Activated CD8-positive, alpha-beta memory T cell treated with anti-CD3 and anti-CD28 coated beads, Interleukin-2, amount 50 U/mL, for 48 hours (primary cell): Measurements from ENCODE around the gene DDR1.
"Not testable (repeated sequence)": the region's sequence is repeated elsewhere in the genome, so short reads cannot be mapped to it uniquely, and the experiment has no call there.

Experiments
- DNase-seq: peaks from one replicate; pipeline ENCODE4 v3.0.0-alpha.2; 2020

Gene DDR1

DNA sequence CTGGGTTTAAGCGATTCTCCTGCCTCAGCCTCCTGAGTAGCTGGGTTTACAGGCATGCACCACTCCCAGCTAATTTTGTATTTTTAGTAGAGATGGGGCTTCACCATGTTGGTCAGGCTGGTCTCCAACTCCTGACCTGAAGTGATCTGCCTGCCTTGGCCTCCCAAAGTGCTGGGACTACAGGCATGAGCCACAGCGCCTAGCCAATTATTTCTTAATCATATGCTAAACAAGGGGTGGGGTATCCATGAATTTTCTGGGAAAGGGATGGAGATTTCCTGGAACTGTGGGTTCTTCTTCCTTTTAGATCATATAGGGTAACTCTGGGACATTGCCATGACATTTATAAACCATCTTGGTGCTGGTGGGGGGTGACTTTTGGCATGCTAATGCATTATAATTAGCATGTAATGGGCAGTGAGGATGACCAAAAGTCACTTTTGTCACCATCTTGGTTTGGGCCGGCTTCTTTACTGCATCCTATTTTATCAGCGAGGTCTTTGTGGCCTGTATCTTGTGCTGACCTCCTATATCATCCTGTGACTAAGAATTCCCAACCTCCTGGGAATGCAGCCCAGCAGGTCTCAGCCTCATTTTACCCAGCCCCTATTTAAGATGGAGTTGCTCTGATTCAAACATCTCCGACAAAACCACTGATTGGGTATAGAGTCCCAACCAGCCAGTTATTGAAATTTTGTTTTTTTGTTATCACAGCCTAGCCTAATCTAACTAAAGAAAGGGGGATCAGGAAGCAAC lies 29.9 kb upstream of the DDR1 start:
- DNase-seq, result no peak

DNA sequence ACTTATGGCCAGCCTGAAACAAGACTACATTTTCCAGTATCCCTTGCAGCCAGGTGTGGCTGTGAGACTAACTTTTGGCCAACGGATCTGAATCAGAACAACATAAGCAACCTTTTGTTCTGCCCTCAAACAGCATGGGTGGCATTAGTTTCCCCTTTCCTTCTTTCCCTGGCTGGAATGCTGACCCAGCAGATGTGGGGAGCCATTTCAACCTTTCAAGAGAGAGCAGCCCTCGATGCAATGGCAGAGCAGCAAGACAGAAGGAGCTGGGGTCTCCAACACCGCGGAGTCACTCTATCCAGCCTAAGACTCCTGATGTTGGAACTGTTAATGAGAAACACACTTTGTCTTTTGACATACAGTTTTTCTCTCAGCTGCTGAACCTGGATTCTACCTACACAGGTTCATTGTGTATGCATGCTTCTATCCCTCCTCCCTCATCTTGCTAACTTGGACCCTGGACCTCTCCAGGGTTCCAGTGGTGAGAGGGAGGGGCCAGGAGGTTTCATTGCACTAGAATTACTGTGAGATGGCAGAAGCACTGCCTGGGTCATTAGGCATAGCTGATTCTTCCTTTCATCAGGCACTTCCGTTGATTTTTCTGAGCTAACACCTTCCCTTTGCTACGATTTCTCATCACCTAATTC lies 28.8 kb upstream of the DDR1 start:
- DNase-seq, result no peak

DNA sequence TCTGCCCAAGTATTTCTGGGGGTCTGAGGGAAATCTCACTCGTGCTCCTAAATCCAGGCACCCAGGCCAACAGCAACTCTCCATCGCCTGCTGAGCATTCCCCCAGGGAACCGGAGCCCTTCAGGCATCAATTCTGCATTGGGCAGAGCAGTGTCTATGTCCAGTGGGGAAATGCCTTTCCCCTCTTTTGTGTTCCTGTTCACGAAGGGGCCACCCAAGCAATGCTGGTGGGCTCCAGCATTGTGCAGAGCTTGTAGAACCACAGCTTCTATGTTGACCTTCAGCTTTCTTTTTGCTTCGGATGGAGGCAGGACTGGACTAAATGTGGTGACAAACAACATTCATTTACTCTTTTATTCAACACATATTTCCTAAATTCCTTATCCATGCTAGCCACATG lies 27.2 kb upstream of the DDR1 start:
- DNase-seq, result no peak

DNA sequence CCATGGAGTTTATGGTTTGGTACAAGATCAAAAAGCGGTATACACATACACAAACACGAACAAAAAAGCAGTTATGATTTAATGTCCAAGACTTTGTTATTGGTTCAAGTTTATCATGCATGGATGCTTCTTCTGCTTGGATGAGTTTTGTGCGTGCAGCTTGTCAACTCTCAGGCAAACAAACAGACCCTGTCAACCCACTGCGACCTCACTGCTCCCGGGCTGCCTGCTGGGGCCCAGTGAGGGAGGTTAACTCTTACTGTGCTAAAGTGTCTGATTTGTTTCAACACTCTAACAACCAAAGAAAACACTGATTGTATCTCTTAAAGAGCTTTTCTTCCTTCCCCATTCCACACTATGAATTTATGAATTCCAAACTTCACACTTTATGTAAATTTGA lies 26.8 kb upstream of the DDR1 start:
- no peak for DNase-seq

DNA sequence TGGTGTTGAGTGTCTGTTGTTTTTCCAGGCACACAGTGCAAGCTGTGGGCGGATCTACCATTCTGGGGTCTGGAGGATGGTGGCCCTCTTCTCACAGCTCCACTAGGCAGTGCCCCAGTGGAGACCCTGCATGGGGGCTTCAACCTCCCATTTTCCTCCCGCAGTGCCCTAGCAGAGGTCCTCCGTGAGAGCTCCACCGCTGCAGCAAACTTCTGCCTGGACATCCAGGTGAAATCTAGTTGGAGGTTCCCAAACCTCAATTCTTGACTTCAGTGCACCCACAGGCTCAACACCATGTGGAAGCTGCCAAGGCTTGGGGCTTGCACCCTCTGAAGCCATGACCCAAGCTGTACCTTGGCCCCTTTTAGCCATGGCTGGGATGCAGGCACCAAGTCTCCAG lies 24.6 kb upstream of the DDR1 start:
- not testable (repeated sequence) for DNase-seq

DNA sequence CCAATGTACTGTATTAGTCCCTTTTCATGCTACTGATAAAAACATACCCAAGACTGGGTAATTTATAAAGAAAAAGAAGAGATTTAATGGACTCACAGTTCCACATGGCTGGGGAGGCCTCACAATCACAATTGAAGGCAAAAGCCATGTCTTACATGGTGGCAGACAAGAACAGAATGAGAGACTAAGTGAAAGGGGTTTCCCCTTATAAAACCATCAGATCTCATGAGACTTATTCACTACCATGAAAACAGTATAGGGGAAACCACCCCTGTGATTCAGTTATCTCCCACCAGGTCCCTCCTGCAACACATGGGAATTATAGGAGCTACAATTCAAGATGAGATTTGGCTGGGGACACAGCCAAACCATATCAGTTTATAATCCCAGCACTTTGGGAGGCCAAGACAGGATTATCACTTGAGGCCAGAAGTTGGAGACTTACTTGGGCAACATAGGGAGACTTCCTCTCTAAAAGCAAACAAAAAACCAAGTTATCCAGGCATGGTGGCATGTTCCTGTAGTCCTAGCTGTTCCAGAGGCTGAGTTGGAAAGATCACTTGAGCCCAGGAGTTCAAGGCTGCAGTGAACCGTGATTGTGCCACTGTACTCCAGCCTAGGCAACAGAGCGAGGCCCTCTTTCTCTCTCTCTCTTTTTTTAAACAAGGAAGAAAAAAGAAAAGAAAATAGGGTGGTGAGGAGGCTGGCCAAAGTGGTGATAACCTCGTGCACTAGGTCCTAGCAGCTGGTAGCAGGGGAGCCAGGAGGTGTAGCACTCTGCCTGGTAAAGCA lies 22.9 kb upstream of the DDR1 start:
- DNase-seq, result no peak

DNA sequence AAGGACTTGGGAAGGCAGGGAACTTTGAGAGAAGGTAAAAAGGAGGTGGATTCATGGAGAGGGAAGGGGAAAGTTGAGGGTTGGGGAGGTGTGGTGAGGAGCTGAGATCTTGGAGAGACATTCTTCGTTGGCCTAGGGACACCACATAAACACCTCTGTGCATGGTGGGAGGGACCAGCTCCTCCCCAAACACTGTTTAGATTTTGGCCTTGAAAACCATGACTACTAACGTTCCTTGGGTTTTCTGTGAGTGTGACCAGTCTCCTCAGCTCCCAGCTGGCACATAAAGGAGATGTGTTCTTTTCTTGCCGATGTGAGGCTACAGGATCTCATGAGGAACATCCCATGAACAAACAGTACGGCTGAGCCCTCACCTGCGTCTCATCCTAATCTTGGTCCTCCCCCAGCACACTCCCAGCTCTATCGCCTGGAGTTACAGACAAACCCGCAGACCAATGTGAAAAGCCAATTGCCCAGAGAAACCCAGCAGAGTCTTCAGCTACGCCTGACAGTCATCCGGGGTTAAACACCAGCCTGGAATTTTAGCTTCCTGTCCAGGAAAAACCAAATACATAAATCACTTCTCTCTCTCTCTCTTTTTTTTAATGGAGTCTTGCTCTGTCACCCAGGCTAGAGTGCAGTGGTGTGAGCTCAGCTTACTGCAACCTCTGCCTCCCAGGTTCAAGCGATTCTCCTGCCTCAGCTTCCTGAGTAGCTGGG lies 22.0 kb upstream of the DDR1 start:
- DNase-seq, result no peak

DNA sequence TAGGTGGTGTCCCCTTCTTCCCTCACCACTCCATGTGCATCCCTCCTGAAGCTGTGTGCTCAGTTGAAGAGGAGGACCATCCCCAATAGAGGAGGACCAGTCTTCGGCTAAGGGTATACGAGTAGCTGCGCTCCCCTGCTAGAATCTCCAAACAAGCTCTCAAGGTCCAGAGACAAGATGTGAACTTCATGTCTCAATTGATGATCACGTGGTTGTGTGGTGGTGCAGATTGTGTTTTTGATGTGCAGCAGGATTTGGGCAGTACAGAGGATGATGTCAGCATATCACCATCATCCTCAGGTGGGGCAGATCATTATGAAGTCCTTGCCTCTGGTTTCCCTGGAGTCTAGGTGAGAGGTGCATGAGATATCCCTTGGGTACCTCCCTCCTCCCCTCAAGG lies 20.0 kb upstream of the DDR1 start:
- DNase-seq, result peak; percentile 23

DNA sequence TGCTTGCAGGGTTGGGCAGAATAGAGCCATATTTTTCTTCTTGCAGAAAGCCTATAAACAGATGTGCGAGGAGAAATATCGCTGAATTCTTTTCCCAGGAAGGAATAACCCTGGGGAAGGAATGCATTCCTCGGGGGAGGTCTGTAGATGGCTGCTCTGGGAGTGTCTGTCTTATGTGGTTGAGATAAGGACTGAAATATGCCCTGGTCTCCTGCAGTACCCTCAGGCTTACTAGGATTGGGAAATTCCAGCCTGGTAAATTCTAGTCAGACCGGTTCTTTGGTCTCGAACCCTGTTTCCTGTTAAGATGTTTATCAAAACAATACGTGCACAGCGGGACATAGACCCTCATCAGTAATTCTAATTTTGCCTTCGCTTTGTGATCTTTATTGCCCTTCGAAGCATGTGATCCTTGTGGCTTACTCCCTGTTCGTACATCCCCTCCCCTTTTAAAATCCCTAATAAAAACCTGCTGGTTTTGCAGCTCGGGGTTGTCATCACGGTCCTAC lies 15.0 kb upstream of the DDR1 start:
- peak; percentile 15 for DNase-seq

DNA sequence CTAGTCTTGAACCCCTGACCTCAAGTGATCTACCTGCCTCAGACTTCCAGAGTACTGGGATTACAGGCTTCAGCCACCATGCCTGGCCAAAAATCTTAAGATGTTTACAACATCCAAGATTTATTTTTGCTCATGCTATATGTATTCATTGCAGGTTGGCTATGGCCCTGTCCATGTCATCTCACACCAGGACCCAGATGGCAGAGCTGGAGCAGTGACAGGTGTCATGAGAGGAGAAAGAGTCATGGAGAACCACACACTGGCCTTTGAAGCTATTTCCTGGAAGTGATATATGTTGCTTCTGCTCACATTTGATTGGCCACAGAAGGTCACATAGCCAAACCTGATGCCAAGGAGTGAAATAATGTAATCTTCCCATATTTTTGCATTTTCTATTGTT lies 13.8 kb upstream of the DDR1 start:
- peak; percentile 46 for DNase-seq

DNA sequence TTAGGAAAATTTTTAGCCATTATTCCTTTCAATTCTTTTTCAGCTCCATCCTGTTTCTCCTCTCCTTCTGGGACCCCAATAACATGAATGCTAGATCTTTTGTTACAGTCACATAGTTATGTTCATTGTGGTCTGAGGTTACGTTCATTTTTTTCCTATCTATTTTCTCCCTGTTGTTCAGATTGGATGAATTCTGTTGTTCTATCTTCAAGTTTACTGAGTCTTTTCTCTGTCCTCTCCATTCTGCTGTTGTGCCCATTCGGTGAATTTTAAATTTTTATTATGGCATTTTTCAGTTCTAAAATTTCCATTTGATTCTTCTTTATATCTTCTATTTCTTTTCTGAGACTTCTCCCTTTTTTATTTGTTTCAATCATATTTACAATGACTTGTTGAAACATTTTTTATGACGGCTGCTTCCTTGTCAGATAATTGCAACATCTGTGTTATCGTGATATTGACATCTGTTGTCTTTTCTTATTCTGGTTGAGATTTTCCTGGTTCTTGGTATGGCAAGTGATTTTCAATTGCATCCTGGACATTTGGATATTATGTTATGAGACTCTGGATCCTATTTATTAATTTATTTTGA lies 12.6 kb upstream of the DDR1 start:
- DNase-seq, result no peak

DNA sequence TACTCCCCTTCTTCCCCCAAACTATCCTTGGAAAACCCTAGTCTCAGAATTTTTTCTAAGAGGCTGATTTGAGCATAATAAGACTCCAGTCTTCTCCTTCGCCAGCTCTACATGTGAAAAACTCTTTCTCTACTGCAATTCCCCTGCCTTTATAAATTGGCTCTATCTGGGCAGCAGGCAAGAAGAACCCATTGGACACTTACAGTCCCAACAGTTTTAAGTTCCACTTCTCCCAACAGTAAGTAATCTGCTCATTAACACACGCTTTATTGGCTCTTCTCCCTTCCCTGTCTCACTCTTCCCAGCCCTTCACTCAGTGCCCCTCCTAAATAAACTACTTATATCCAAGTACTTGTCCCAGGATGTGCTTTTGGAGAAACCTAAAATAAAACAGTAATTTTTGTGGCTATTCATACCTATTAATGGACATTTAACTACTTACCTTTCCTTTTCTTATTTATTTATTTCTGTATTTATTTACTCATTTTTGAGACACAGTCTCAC lies 11.1 kb upstream of the DDR1 start:
- DNase-seq, result no peak

DNA sequence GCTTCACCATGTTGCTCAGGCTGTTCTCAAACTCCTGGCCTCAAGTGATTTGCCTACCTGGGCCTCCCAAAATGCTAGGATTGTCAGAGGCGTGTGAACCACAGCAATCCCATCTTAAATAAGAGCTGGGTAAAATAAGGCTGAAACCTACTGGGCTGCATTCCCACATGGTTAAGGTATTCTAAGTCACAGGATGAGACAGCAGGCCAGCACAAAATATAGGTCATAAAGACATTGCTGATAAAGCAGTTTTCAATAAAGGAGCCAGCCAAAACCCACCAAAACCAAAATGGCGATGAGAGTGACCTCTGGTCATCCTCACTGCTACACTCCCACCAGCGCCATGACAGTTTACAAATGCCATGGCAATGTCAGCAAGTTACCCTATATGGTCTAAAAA lies 10.5 kb upstream of the DDR1 start:
- not testable (repeated sequence) for DNase-seq

DNA sequence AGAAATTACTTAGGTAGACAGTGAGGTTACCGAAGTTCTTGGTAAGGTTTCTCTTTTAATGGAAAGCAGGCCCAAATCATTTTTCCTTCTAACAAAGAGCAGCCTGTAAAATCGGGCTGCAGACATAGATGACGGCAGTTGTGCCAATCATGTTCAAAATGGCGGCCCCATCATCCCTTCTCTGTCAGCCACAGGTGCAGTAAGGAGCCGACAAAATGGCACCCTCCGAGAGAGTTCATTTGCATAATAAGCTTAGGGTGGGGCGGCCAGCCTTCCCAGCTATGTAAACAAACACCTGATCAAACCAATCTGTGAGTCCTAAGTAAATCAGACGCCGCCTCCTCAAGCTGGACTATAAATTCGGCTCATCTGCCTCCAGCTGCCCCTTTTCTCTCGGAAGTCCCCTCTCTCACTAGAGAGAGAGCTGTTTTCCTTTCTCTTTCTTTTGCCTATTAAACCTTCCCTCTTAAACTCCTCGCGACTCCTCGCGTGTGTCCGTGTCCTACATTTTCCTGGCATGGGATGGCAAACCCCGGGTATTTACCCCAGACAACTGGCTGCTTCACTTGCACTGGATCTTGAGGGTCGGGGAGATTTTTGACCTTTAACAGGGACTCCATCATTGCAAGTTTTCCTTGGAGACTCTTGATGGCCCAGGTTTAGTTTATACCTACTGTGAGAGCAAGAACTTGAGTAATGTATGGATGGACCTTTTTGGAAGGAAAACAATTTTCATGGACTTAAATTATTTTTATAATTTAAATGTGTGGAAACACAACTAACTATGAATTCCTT lies 8.9 kb upstream of the DDR1 start:
- no peak for DNase-seq

DNA sequence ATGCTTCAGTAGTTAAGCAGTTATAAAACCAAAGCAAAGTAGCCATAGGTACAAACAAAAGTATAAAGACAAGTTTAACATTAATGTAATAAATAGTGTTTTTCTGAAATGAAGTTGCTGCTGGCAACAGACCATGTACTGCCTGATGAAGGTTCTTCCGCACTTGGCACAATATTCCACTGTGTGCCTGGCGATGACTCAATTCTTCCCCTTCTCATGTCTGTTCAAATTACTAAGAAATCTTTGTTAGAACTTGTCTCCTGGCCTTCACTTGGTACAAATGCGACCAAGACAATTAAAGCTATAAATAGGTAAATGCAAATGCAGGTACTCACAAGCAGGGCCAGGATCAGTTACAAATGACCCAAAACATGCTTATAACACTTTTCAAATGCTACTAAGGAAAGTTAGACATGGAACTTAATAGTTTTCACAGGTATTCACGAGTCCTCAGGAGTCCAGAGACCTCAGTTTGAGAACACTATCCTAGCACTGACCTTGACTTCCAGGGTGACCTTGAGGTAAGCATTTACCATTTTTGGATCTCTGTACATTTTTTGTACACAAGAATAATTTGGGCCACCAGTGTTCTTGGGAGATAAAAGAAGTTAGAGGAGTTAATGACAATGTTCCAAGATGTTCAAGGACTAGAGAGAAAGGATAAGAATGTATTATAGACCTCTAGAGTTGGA lies 8.1 kb upstream of the DDR1 start:
- no peak for DNase-seq

DNA sequence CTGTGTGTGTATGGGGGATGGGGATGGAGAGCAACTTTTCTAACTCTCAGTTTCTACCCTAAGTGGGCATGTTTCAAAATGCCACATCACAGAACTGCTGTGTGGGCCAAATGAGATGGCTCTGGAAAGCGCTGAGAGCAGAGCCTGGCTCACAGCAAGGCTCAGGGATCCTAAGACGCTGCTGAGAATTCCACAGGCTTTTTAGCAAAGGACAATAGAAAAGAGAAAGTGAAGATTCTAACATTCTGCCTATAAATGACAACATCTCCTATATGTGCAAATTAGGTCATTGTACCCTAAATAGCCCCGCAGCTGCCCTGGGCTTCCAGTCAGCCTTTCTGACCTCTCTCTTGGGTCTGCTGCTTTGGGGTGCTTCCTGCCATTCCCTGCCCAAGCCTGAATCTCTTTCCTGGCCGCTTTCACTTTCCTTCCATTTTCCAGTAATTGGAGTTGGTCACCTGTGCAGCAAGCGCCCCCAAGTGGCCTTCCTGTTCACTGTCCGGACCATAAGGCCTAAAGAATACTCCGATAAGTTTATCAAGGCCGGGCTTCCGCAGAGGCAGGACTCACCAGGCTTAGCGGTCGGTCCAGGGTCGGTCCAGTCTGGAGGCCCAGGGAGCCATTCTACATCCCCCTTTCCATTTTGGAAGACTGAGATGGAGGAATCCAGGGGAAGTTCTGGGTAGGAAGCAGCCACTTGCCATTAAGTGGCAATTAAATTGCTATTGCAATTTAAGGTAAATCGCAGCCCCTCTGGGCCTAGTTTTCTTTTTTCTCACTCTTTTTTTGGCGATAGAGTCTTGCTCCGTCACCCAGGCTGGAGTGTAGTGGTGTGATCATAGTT lies 6.7 kb upstream of the DDR1 start:
- DNase-seq, result peak; percentile 82

DNA sequence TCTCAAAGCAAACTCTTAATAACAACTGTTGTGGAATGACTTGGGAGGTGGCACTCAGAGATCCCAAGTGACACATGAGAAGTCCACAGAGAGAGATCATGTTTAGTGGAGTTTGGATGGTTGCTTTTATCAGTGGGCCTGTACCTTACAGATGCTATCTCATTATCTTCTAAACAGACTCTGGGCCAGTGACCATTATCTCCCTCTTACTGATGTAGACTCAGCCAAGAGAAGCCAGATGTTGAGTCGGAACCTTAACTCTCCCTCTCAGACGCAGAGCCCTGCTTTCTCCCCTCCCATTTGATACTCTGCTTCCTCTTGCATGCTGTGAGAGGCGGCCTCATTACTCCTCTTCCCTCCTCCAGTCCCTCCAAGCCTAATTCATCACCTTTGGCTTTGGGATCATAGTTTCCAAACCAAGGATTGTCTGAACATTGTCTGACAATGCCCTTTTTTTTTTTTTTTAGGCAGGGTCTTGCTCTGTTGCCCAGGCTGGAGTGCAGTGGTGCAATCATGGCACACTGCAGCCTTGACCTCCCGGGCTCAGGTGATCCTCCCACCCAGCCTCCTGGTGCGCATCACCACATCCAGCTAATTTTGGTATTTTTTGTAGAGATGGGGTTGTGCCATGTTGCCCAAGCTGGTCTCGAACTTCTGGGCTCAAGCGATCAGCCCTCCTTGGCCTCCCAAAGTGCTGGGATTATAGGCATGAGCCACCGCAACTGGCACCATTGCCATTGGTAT lies 4.5 kb upstream of the DDR1 start:
- no peak for DNase-seq

DNA sequence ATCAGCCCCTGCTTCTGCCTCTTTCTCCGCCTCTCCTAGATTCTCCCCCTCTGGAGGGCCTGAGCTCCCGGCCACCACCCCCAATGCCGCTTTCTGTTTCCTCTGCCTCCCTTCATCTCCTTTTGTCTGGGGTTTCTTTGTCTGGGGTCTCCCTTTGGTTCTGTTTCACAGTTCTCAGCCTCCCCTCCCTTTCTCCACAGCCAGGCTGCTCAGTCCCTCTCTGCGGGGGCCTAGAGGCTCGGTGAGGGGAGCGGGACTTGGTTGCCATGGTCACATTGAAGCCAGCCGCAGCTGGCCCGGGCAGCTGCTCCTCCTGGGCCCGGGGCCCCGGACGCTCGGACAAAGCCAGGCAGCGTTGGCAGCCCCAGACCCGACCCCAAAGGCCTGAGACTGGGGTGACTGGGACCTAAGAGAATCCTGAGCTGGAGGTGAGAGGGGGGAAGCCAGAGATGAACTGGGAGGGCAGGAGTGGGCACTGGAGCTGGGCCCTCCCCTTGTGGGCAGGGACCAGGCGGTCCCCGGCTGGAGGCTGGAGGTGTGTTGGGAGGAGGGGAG lies 3.5 kb upstream of the DDR1 start:
- no peak for DNase-seq
